H1 (cell line): ENCODE data around the gene MEF2B.

Experiments used
- CEBPB ChIP-seq: IDR thresholded peaks from 2 replicates; pipeline ENCODE4 v1.6.1; 2012; ENCODE audit warnings: low read depth, low read length
- EGR1 ChIP-seq: IDR thresholded peaks from 2 replicates; pipeline ENCODE4 v1.6.1; 2011; ENCODE audit warnings: low read depth, low read length, borderline replicate concordance
- EP300 ChIP-seq, 2 experiments: IDR thresholded peaks; 1 replicate in 1 of 2; 2 replicates in 1 of 2; pipeline ENCODE4 v1.6.1; 2011 to 2012; ENCODE audit warnings: low read depth in 2 of 2, low read length in 2 of 2, mild to moderate bottlenecking in 2 of 2, borderline replicate concordance in 1 of 2, inconsistent platforms in 1 of 2, moderate library complexity in 1 of 2
- EZH2 ChIP-seq: fragments of 200-600 bp; sonication (generic); IDR thresholded peaks from 2 replicates; pipeline ENCODE4 v1.7.1; 2012; ENCODE audit warnings: low read depth, mild to moderate bottlenecking, moderate library complexity, low read length, inconsistent platforms; ENCODE audit not compliant: severe bottlenecking
- GABPA ChIP-seq: IDR thresholded peaks from 2 replicates; pipeline ENCODE4 v1.6.1; 2011; ENCODE audit warnings: mild to moderate bottlenecking, low read length, moderate library complexity, borderline replicate concordance; ENCODE audit not compliant: insufficient read depth
- JUND ChIP-seq: IDR thresholded peaks from 2 replicates; pipeline ENCODE4 v1.6.1; 2011; ENCODE audit warnings: mild to moderate bottlenecking, improper control_type of control experiment, low read length
- PHF8 ChIP-seq: fragments of 200-600 bp; sonication (generic); conservative IDR thresholded peaks from 2 replicates; pipeline ENCODE4 v1.7.1; 2012; ENCODE audit warnings: low read depth, mild to moderate bottlenecking, inconsistent platforms, low read length, moderate library complexity
- POLR2AphosphoS5 ChIP-seq: IDR thresholded peaks from 2 replicates; pipeline ENCODE4 v1.6.1; 2011; ENCODE audit warnings: low read depth, low read length
- SP1 ChIP-seq: IDR thresholded peaks from 2 replicates; pipeline ENCODE4 v1.6.1; 2011; ENCODE audit warnings: low read depth, low read length
- ZNF274 ChIP-seq: IDR thresholded peaks from 2 replicates; pipeline ENCODE4 v1.7.0; 2012; ENCODE audit warnings: low read length, borderline replicate concordance; ENCODE audit errors: extremely low read depth
- TF ChIP-seq, protein P1 (sequence below), 3 experiments: IDR thresholded peaks; 1 replicate in 2 of 3; 2 replicates in 1 of 3; pipeline versions ENCODE4 v1.5.1 to v1.6.1; 2011; ENCODE audit warnings: low read length in 3 of 3, mild to moderate bottlenecking in 3 of 3, inconsistent platforms in 2 of 3, low read depth in 1 of 3, moderate library complexity in 1 of 3; ENCODE audit not compliant: insufficient read depth in 1 of 3; ENCODE audit errors: control extremely low read depth in 1 of 3
- TF ChIP-seq, protein P2 (sequence below): IDR thresholded peaks from 2 replicates; pipeline ENCODE4 v1.6.1; 2011; ENCODE audit warnings: low read depth, mild to moderate bottlenecking, low read length; ENCODE audit not compliant: insufficient read depth

GRCh38 chr19:19106056-19106551, 64.0 kb downstream of the MEF2B start:
- TF ChIP-seq CEBPB (no peak), EZH2 (no peak), ZNF274 (no peak), POLR2AphosphoS5 (no peak), JUND (no peak), PHF8 (no peak), GABPA (no peak), EP300 (IDR thresholded peaks at IDR 0.05; ENCODE audit: borderline replicate concordance in 1 of 2, low read depth in 2 of 2, low read length in 2 of 2) (no peak), SP1 (no peak), EGR1 (no peak)
- TF ChIP-seq, protein P1, sequence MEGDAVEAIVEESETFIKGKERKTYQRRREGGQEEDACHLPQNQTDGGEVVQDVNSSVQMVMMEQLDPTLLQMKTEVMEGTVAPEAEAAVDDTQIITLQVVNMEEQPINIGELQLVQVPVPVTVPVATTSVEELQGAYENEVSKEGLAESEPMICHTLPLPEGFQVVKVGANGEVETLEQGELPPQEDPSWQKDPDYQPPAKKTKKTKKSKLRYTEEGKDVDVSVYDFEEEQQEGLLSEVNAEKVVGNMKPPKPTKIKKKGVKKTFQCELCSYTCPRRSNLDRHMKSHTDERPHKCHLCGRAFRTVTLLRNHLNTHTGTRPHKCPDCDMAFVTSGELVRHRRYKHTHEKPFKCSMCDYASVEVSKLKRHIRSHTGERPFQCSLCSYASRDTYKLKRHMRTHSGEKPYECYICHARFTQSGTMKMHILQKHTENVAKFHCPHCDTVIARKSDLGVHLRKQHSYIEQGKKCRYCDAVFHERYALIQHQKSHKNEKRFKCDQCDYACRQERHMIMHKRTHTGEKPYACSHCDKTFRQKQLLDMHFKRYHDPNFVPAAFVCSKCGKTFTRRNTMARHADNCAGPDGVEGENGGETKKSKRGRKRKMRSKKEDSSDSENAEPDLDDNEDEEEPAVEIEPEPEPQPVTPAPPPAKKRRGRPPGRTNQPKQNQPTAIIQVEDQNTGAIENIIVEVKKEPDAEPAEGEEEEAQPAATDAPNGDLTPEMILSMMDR (IDR thresholded peaks at IDR 0.05; ENCODE audit: control extremely low read depth in 1 of 3, insufficient read depth in 1 of 3, low read depth in 1 of 3, low read length in 3 of 3) = no peak
- TF ChIP-seq, protein P2, sequence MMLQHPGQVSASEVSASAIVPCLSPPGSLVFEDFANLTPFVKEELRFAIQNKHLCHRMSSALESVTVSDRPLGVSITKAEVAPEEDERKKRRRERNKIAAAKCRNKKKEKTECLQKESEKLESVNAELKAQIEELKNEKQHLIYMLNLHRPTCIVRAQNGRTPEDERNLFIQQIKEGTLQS = no peak
